Measurements from ENCODE around the gene THADA.

THADA gene

GRCh38 chr2:43593254-43593653 lies 2.6 kb downstream of the THADA start:
- TF ChIP-seq POLR2AphosphoS5 (IDR thresholded peaks at IDR 0.05; ENCODE audit: low read depth, low read length): no peak
- TF ChIP-seq REST (IDR thresholded peaks at IDR 0.05; ENCODE audit: insufficient read depth in 1 of 2, low read depth in 2 of 2, low read length in 2 of 2): no peak
- TF ChIP-seq TAF1 (IDR thresholded peaks at IDR 0.05; ENCODE audit: borderline replicate concordance, insufficient read depth, low read length): no peak
- no peak for TF ChIP-seq SIN3A (IDR thresholded peaks at IDR 0.05; ENCODE audit: borderline replicate concordance, insufficient read depth, low read length)
- no peak for TF ChIP-seq FOXP2 (optimal IDR thresholded peaks at IDR 0.05; ENCODE audit: borderline replicate concordance, extremely low read depth, extremely low read length, insufficient read depth)

- TF ChIP-seq REST (IDR thresholded peaks at IDR 0.05; ENCODE audit: insufficient read depth in 1 of 2, low read depth in 2 of 2, low read length in 2 of 2) (no peak), FOXP2 (optimal IDR thresholded peaks at IDR 0.05; ENCODE audit: borderline replicate concordance, extremely low read depth, extremely low read length, insufficient read depth) (no peak), SIN3A (IDR thresholded peaks at IDR 0.05; ENCODE audit: borderline replicate concordance, insufficient read depth, low read length) (no peak), TAF1 (IDR thresholded peaks at IDR 0.05; ENCODE audit: borderline replicate concordance, insufficient read depth, low read length) (no peak), POLR2AphosphoS5 (IDR thresholded peaks at IDR 0.05; ENCODE audit: low read depth, low read length) (no peak)
Observed at GRCh38 chr2:43592443-43592842, 3.4 kb downstream of the THADA start.

DNA sequence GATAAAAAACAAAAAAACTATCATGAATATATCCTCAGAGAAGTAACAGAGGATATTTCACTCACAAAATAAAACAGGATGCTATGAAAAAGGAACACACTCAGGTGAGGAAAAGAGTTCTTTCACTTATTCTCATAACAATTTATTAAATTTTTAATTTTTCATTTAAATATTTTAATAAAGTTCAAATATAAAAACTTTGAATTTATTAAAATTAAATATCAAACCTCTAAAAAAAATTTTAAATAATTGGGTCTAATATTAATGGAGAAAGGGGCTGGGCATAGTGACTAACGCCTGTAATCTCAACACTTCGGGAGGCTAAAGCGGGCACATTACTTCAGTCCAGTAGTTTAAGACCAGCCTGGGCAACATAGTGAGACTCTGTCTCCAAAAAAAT lies 10.1 kb downstream of the THADA start:
- TF ChIP-seq SIN3A (IDR thresholded peaks at IDR 0.05; ENCODE audit: borderline replicate concordance, insufficient read depth, low read length) (no peak), FOXP2 (optimal IDR thresholded peaks at IDR 0.05; ENCODE audit: borderline replicate concordance, extremely low read depth, extremely low read length, insufficient read depth) (no peak), TAF1 (IDR thresholded peaks at IDR 0.05; ENCODE audit: borderline replicate concordance, insufficient read depth, low read length) (no peak), REST (IDR thresholded peaks at IDR 0.05; ENCODE audit: insufficient read depth in 1 of 2, low read depth in 2 of 2, low read length in 2 of 2) (no peak), POLR2AphosphoS5 (IDR thresholded peaks at IDR 0.05; ENCODE audit: low read depth, low read length) (no peak)

- TF ChIP-seq REST (IDR thresholded peaks at IDR 0.05; ENCODE audit: insufficient read depth in 1 of 2, low read depth in 2 of 2, low read length in 2 of 2) (no peak), TAF1 (IDR thresholded peaks at IDR 0.05; ENCODE audit: borderline replicate concordance, insufficient read depth, low read length) (no peak), FOXP2 (optimal IDR thresholded peaks at IDR 0.05; ENCODE audit: borderline replicate concordance, extremely low read depth, extremely low read length, insufficient read depth) (no peak), SIN3A (IDR thresholded peaks at IDR 0.05; ENCODE audit: borderline replicate concordance, insufficient read depth, low read length) (no peak), POLR2AphosphoS5 (IDR thresholded peaks at IDR 0.05; ENCODE audit: low read depth, low read length) (no peak)
Observed at GRCh38 chr2:43579275-43579981, 16.4 kb downstream of the THADA start.
